GM18867 (cell line): Measurements from ENCODE around the gene PIGP.
A peak's percentile ranks its signal among the peaks of the same experiment; 100 is the strongest.
"Not testable (repeated sequence)": the region's sequence is repeated elsewhere in the genome, so short reads cannot be mapped to it uniquely, and the experiment has no call there.

Source experiments
- ATAC-seq: cut with Tn5 transposase; IDR thresholded peaks from one replicate; pipeline ENCODE4 v1.9.1; 2021; ENCODE audit warnings: mild to moderate bottlenecking, moderate library complexity; ENCODE audit not compliant: unreplicated experiment

The PIGP gene

DNA sequence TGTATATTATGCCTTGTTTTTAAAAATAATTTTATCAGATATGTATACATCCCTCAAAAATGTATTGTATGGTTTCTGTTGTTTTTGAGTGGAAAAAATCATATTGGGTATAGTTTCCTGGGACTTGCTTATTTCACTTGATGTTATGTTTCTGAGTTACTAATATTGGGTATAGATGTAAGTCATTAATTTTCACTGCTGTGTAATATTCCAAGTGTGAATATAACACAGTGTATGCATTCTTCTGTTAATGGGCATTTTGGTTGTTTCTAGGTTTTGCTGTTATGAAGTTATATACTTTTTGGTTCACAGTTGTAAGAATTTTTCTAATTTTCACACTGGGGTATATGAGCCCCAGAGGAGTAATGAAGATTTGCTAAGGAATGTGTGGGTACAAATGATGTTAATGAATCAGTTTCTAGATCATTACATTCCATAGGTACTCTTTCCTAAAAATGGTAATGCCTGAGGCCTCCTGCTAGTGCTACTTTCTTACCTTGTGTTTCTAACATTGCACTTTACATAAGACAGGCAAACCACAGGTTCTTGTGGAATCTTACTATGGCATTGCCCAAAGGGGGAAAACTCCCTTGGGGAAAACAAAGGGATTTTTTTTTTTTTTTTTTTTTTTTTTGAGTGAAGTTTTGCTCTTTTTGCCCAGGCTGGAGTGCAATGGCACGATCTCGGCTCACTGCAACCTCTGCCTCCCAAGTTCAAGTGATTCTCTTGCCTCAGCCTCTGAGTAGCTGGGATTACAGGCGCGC is 3.4 kb upstream of the PIGP start:
- no peak for ATAC-seq

DNA sequence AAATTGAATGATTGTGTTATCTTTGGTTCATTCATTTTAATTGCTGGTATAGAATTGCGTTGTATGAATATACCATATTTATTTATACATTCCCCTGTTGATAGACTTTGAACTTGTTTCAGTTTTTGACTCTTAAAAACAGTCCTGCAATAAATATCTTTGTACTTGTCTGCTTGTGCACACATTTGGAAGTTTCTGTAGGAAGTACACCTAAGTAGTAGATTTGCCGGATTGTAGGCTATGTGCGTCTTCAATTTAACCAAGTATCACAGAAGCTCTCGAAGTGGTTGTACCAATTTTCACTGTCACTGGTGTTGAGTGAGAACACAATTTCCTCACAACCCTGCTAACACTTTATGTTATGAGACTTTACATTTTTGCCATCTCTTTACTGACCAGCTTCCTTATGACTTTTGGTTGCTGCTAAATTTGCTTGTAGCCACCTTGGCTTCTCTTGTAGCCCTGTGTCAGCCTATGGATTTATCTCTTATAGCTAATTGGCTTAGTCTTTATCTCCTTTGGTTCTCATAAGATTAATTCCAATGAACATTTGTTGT is 2.4 kb upstream of the PIGP start:
- ATAC-seq: no peak

DNA sequence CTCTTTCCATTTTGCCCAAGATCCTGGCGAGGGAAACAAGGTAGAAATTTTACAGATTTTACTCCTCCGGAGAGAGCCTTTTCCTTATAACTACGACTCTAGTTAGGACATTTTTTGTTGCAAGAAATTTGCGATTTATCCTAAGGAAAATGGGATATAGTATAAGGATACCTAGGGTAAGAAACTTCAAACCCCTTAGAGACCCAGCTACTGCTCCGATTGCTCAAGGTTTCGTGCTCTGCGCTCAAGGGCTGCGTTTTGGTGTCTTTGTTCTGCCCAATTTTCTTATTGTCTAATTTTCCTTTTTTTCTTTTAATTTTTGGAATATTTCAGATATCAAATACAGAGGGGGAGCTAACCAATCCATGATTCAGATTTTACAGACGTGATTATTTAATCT is 1.7 kb upstream of the PIGP start:
- ATAC-seq: no peak

DNA sequence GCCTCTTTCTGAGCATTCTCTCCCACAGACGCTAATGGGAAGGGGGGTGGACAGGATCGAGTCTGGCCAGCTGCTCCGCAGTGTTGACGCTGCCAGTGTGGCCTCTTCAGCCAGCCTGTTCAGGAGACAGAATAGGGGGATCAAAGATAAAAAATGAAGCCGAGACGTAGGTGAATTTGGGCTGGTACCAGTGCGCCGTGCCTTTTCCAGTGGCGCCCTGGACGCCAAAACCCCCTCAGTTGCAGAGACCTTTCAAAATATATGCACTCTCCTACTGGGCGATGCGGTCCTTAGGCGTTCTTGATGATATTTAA is 1.3 kb upstream of the PIGP start:
- no peak for ATAC-seq

- peak; percentile 25 for ATAC-seq
Observed at GRCh38 chr21:37073417-37074196, 736 bp upstream of the PIGP start.

- peak; percentile 48 for ATAC-seq
Observed at GRCh38 chr21:37072274-37072987, 440 bp downstream of the PIGP start.

GRCh38 chr21:37071561-37072273 is 1.2 kb downstream of the PIGP start:
- no peak for ATAC-seq

GRCh38 chr21:37065561-37066177 is 7.2 kb downstream of the PIGP start:
- no peak for ATAC-seq

- no peak for ATAC-seq
Observed at GRCh38 chr21:37064841-37065240, 8.0 kb downstream of the PIGP start.

DNA sequence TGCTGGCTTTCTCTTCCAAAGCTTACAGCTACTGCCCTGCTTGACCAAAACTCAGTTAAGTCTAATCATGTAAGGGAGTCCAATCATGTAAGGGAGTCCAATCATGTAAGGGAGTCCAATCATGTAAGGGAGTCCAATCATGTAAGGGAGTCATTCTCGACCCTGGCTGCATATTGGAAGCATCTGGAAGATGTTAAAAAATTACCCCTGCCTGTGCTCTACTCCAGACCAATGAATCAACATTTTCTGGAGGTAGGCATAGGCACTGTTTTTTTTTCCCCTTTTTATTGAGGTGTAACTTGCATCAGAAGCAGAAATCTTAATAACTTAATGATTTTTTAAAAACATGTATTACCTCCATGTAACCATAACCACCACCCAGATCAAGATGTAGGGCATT is 9.4 kb downstream of the PIGP start:
- ATAC-seq: no peak

- no peak for ATAC-seq
Observed at GRCh38 chr21:37062593-37062935, 10.3 kb downstream of the PIGP start.

GRCh38 chr21:37061926-37062592 is 10.8 kb downstream of the PIGP start:
- ATAC-seq: no peak

DNA sequence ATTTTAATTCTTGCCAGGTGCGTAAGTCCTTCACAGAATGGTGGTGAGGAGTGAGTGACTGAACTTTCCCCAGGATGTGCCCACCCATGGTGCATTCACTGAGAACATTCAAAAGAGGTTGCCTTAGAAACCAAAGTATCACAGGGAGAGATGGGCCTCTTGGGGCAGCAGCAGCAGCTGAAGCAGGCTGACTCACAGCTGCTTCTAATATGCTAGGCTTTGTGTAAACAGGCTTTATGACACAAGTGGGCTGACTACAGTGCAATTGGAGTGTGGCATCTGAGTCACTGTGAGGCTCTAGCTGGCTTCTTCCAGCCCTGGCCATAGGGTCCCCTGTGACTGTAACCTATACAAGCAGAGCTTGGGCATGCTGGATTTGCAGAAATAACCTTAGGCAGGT is 12.6 kb downstream of the PIGP start:
- no peak for ATAC-seq

- no peak for ATAC-seq
Observed at GRCh38 chr21:37059181-37059580, 13.7 kb downstream of the PIGP start.

- no peak for ATAC-seq
Observed at GRCh38 chr21:37058261-37058660, 14.6 kb downstream of the PIGP start.

GRCh38 chr21:37057614-37058013 is 15.3 kb downstream of the PIGP start:
- no peak for ATAC-seq

- ATAC-seq: no peak
Observed at GRCh38 chr21:37055271-37055855, 17.5 kb downstream of the PIGP start.

GRCh38 chr21:37049741-37050140 is 23.1 kb downstream of the PIGP start:
- ATAC-seq: not testable (repeated sequence)

- ATAC-seq: no peak
Observed at GRCh38 chr21:37047079-37047478, 25.8 kb downstream of the PIGP start.

GRCh38 chr21:37045556-37045955 is 27.3 kb downstream of the PIGP start:
- no peak for ATAC-seq
